Sigmoid colon (tissue), 4 donors: ENCODE data around the gene ACSF2.

Experiments used
- POLR2A ChIP-seq, 2 donors: fragments of 450-650 bp; IDR thresholded peaks; one replicate each; pipeline ENCODE4 v1.6.1; 2016; ENCODE audit warnings: antibody characterized with exemption in 2 of 2, mild to moderate bottlenecking in 2 of 2, moderate library complexity in 2 of 2
- POLR2AphosphoS5 ChIP-seq, 4 donors: sonication (generic); formaldehyde crosslinking; IDR thresholded peaks; one replicate each; pipeline ENCODE4 v1.6.1; 2017; ENCODE audit warnings: antibody characterized with exemption in 4 of 4
- TF ChIP-seq, protein P1 (sequence below), 4 experiments: fragments of 450-650 bp in 3 of 4; fragments of 200-600 bp in 1 of 4; IDR thresholded peaks; one replicate each; pipeline ENCODE4 v1.5.1; 2016 to 2019; ENCODE audit warnings: antibody characterized with exemption in 4 of 4, mild to moderate bottlenecking in 3 of 4, moderate library complexity in 2 of 4

DNA sequence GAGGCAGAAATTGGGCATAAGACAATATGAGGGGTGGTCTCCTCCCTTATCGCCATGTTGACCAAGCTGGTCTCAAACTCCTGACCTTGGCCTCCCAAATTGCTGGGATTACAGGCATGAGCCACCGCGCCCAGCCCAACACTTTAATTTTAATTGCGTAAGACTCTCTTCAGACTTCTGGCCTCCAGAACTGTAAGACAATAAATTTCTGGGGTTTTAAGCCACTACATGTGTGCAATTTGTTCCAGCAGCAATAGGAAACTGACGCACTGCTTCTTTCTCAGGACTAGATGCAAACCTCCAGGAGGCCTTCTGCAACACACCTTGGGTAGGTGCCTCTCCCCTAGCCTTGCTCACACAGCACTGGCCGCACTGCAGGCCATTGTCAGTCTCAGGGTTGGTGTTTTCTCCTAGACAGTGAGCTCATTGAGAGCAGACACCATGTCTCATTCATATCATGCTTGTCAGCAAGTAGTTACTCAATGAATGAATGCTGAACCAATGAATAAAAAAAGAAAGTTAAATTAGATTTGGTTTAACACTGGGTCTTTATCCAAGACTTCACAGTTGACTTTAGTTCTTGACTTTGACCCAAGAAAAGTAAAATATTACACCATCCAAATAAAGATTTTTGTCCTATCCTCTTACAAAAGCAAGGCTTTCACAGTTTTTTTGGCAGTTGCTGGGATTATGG lies 5.5 kb upstream of the ACSF2 start:
- TF ChIP-seq, protein P1, sequence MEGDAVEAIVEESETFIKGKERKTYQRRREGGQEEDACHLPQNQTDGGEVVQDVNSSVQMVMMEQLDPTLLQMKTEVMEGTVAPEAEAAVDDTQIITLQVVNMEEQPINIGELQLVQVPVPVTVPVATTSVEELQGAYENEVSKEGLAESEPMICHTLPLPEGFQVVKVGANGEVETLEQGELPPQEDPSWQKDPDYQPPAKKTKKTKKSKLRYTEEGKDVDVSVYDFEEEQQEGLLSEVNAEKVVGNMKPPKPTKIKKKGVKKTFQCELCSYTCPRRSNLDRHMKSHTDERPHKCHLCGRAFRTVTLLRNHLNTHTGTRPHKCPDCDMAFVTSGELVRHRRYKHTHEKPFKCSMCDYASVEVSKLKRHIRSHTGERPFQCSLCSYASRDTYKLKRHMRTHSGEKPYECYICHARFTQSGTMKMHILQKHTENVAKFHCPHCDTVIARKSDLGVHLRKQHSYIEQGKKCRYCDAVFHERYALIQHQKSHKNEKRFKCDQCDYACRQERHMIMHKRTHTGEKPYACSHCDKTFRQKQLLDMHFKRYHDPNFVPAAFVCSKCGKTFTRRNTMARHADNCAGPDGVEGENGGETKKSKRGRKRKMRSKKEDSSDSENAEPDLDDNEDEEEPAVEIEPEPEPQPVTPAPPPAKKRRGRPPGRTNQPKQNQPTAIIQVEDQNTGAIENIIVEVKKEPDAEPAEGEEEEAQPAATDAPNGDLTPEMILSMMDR (IDR thresholded peaks at IDR 0.05), result no peak
- TF ChIP-seq POLR2A (IDR thresholded peaks at IDR 0.05) (no peak), POLR2AphosphoS5 (IDR thresholded peaks at IDR 0.05) (no peak)
